Neural cell (in vitro differentiated cells): Measurements from ENCODE around the gene ARID3B. TPM values are rescaled to one million over a fixed set of nuclear protein-coding genes. Genes with fewer than 3 reads are reported as not detected.

Experiments
- H2AFZ ChIP-seq: fragments of 200-600, 300-800 bp; sonication (generic), shearing (Covaris generic); 2 replicates; pipeline ENCODE4 v1.6.0; 2014; ENCODE audit warnings: low read depth, mild to moderate bottlenecking, antibody characterized with exemption, low read length, moderate library complexity
- H3F3A ChIP-seq: fragments of 200-600 bp; shearing (Covaris generic); 2 replicates; pipeline ENCODE4 v1.6.1; 2016; ENCODE audit warnings: mild to moderate bottlenecking, moderate library complexity, mixed read lengths, antibody characterized with exemption, low read length; ENCODE audit not compliant: insufficient read depth, poor library complexity, severe bottlenecking
- H3K27ac ChIP-seq: fragments of 200-600, 300-800 bp; sonication (generic), shearing (Covaris generic); 2 replicates; pipeline ENCODE4 v1.5.1; 2014; ENCODE audit warnings: mild to moderate bottlenecking, low read length, moderate library complexity
- H3K27me3 ChIP-seq: fragments of 300-800, 200-600 bp; sonication (generic), shearing (Covaris generic); 2 replicates; pipeline ENCODE4 v1.6.0; 2014; ENCODE audit warnings: mild to moderate bottlenecking, low read depth, low read length, moderate library complexity; ENCODE audit not compliant: insufficient read depth
- H3K36me3 ChIP-seq: fragments of 300-800, 200-600 bp; sonication (generic), shearing (Covaris generic); 2 replicates; pipeline ENCODE4 v1.5.1; 2014; ENCODE audit warnings: mild to moderate bottlenecking, antibody characterized with exemption, low read length, moderate library complexity; ENCODE audit not compliant: insufficient read depth
- H3K4me2 ChIP-seq: fragments of 300-800, 200-600 bp; sonication (generic), shearing (Covaris generic); 2 replicates; pipeline ENCODE4 v1.6.0; 2014; ENCODE audit warnings: mild to moderate bottlenecking, low read length
- H3K4me3 ChIP-seq: fragments of 300-800, 200-600 bp; sonication (generic), shearing (Covaris generic); 2 replicates; pipeline ENCODE4 v1.5.1; 2014; ENCODE audit warnings: mild to moderate bottlenecking, low read length, moderate library complexity
- H3K79me2 ChIP-seq: fragments of 200-600 bp; shearing (Covaris generic); replicated peaks from 2 replicates; pipeline ENCODE4 v1.6.0; 2014; ENCODE audit warnings: mild to moderate bottlenecking, low read length, moderate library complexity; ENCODE audit not compliant: insufficient read depth
- H3K9ac ChIP-seq: fragments of 300-800, 200-600 bp; sonication (generic), shearing (Covaris generic); 2 replicates; pipeline ENCODE4 v1.6.1; 2016; ENCODE audit warnings: mild to moderate bottlenecking, low read length, mixed read lengths
- H3K9me2 ChIP-seq: fragments of 200-600 bp; shearing (Covaris generic); 2 replicates; pipeline ENCODE4 v1.6.1; 2016; ENCODE audit warnings: mild to moderate bottlenecking, low read length, mixed read lengths; ENCODE audit not compliant: insufficient read depth
- H3K9me3 ChIP-seq: fragments of 200-600, 300-800 bp; sonication (generic), shearing (Covaris generic); 2 replicates; pipeline ENCODE4 v1.6.1; 2016; ENCODE audit warnings: mild to moderate bottlenecking, mixed run types, low read length, moderate library complexity, mixed read lengths
- H4K20me1 ChIP-seq: fragments of 200-600 bp; shearing (Covaris generic); 2 replicates; pipeline ENCODE4 v1.6.1; 2016; ENCODE audit warnings: mild to moderate bottlenecking, mixed run types; ENCODE audit not compliant: insufficient read depth
- EP300 ChIP-seq: fragments of 450-650 bp; conservative IDR thresholded peaks from 2 replicates; pipeline ENCODE4 v1.6.1; 2014; ENCODE audit warnings: antibody characterized with exemption, mild to moderate bottlenecking, moderate library complexity; ENCODE audit not compliant: poor library complexity, severe bottlenecking
- EZH2 ChIP-seq: fragments of 200-600, 300-800 bp; shearing (Covaris generic), sonication (generic); IDR thresholded peaks from 2 replicates; pipeline ENCODE4 v1.6.1; 2014; ENCODE audit warnings: antibody characterized with exemption, low read length, borderline replicate concordance, mild to moderate bottlenecking; ENCODE audit not compliant: insufficient read depth, poor library complexity, severe bottlenecking
- MXI1 ChIP-seq: fragments of 450-650 bp; conservative IDR thresholded peaks from 2 replicates; pipeline ENCODE4 v1.6.1; 2014; ENCODE audit warnings: antibody characterized with exemption, mild to moderate bottlenecking; ENCODE audit not compliant: poor library complexity, severe bottlenecking
- POLR2AphosphoS5 ChIP-seq: IDR thresholded peaks from 2 replicates; pipeline ENCODE4 v1.6.1; 2012
- RAD21 ChIP-seq: fragments of 450-650 bp; conservative IDR thresholded peaks from 2 replicates; pipeline ENCODE4 v1.6.1; 2014; ENCODE audit warnings: antibody characterized with exemption, mild to moderate bottlenecking, moderate library complexity
- SMC3 ChIP-seq: fragments of 450-650 bp; conservative IDR thresholded peaks from 2 replicates; pipeline ENCODE4 v1.6.1; 2014; ENCODE audit warnings: antibody characterized with exemption, mild to moderate bottlenecking, moderate library complexity; ENCODE audit not compliant: poor library complexity
- TAF1 ChIP-seq: IDR thresholded peaks from 2 replicates; pipeline ENCODE4 v1.6.1; 2012; ENCODE audit warnings: low read depth
- polyA plus RNA-seq: library from polyadenylated mRNA; depleted of rRNA; stranded (reverse); fragments of >200 nt; gene quantifications from 2 replicates; pipeline ENCODE4 v1.2.3, GENCODE V29; 2014
- TF ChIP-seq, protein P1 (sequence below): IDR thresholded peaks from 2 replicates; pipeline ENCODE4 v1.6.1; 2012; ENCODE audit warnings: borderline replicate concordance
- TF ChIP-seq, protein P2 (sequence below): fragments of 450-650 bp; IDR thresholded peaks from 2 replicates; pipeline ENCODE4 v1.5.1; 2014; ENCODE audit warnings: antibody characterized with exemption, mild to moderate bottlenecking, moderate library complexity; ENCODE audit not compliant: poor library complexity, severe bottlenecking

ARID3B gene
- polyA plus RNA-seq, 1 donor from 2014 or later = 11.2 TPM

GRCh38 chr15:74585191-74585590, 44.2 kb downstream of the ARID3B start:
- no peaks in the 10 kb centered on the region for H4K20me1 ChIP-seq
- H3F3A ChIP-seq = no peaks in the 10 kb centered on the region
- no peak overlapping the region for H3K9ac ChIP-seq
- no peaks in the 10 kb centered on the region for H3K9me3 ChIP-seq
- no peaks in the 10 kb centered on the region for H3K79me2 ChIP-seq
- no peak for TF ChIP-seq POLR2AphosphoS5
- no peak for TF ChIP-seq RAD21
- TF ChIP-seq, protein P1, sequence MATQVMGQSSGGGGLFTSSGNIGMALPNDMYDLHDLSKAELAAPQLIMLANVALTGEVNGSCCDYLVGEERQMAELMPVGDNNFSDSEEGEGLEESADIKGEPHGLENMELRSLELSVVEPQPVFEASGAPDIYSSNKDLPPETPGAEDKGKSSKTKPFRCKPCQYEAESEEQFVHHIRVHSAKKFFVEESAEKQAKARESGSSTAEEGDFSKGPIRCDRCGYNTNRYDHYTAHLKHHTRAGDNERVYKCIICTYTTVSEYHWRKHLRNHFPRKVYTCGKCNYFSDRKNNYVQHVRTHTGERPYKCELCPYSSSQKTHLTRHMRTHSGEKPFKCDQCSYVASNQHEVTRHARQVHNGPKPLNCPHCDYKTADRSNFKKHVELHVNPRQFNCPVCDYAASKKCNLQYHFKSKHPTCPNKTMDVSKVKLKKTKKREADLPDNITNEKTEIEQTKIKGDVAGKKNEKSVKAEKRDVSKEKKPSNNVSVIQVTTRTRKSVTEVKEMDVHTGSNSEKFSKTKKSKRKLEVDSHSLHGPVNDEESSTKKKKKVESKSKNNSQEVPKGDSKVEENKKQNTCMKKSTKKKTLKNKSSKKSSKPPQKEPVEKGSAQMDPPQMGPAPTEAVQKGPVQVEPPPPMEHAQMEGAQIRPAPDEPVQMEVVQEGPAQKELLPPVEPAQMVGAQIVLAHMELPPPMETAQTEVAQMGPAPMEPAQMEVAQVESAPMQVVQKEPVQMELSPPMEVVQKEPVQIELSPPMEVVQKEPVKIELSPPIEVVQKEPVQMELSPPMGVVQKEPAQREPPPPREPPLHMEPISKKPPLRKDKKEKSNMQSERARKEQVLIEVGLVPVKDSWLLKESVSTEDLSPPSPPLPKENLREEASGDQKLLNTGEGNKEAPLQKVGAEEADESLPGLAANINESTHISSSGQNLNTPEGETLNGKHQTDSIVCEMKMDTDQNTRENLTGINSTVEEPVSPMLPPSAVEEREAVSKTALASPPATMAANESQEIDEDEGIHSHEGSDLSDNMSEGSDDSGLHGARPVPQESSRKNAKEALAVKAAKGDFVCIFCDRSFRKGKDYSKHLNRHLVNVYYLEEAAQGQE = no peak
- TF ChIP-seq EZH2 = no peak
- no peak for TF ChIP-seq EP300
- no peak for TF ChIP-seq MXI1
- TF ChIP-seq TAF1 = no peak
- TF ChIP-seq, protein P2, sequence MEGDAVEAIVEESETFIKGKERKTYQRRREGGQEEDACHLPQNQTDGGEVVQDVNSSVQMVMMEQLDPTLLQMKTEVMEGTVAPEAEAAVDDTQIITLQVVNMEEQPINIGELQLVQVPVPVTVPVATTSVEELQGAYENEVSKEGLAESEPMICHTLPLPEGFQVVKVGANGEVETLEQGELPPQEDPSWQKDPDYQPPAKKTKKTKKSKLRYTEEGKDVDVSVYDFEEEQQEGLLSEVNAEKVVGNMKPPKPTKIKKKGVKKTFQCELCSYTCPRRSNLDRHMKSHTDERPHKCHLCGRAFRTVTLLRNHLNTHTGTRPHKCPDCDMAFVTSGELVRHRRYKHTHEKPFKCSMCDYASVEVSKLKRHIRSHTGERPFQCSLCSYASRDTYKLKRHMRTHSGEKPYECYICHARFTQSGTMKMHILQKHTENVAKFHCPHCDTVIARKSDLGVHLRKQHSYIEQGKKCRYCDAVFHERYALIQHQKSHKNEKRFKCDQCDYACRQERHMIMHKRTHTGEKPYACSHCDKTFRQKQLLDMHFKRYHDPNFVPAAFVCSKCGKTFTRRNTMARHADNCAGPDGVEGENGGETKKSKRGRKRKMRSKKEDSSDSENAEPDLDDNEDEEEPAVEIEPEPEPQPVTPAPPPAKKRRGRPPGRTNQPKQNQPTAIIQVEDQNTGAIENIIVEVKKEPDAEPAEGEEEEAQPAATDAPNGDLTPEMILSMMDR = no peak
- TF ChIP-seq SMC3 = no peak
- no peak overlapping the region for H2AFZ ChIP-seq
- no peak overlapping the region for H3K27ac ChIP-seq
- no peaks in the 10 kb centered on the region for H3K9me2 ChIP-seq
- no peak overlapping the region for H3K4me2 ChIP-seq
- H3K27me3 ChIP-seq = no peaks in the 10 kb centered on the region
- H3K4me3 ChIP-seq = no peak overlapping the region
- no peaks in the 10 kb centered on the region for H3K36me3 ChIP-seq

- Histone ChIP-seq H3K4me3 (no peak overlapping the region), H3K9ac (no peak overlapping the region), H3K27me3 (no peaks in the 10 kb centered on the region), H3K36me3 (no peaks in the 10 kb centered on the region), H3K9me2 (no peaks in the 10 kb centered on the region), H3K4me2 (no peak overlapping the region), H4K20me1 (no peaks in the 10 kb centered on the region), H3K79me2 (no peaks in the 10 kb centered on the region), H3K9me3 (no peaks in the 10 kb centered on the region), H3K27ac (no peak overlapping the region), H2AFZ (no peak overlapping the region), H3F3A (no peaks in the 10 kb centered on the region)
- TF ChIP-seq POLR2AphosphoS5 (no peak), MXI1 (no peak), EP300 (no peak), EZH2 (no peak), RAD21 (no peak), SMC3 (no peak), TAF1 (no peak)
- TF ChIP-seq, protein P1 = no peak
- TF ChIP-seq, protein P2 = no peak
Measured at GRCh38 chr15:74585857-74586256, 44.8 kb downstream of the ARID3B start.
